Inflammatory macrophage treated with lipopolysaccharide for 4 hours (primary cell): Measurements from ENCODE around the gene FMC1.

Experiments used
- DNase-seq: peaks from one replicate; pipeline ENCODE4 v3.0.0-alpha.2; 2020

FMC1 gene

GRCh38 chr7:139387594-139387993 lies 46.5 kb downstream of the FMC1 start:
- DNase-seq, result no peak

GRCh38 chr7:139389091-139389490 lies 48.0 kb downstream of the FMC1 start:
- DNase-seq, result no peak

GRCh38 chr7:139389774-139390173 lies 48.6 kb downstream of the FMC1 start:
- DNase-seq, result no peak

GRCh38 chr7:139393621-139394211 lies 52.6 kb downstream of the FMC1 start:
- DNase-seq, result no peak

- no peak for DNase-seq
These were observed 53.4 kb downstream of the FMC1 start for GRCh38 chr7:139394540-139394939.
